A673 (cell line): ENCODE results near the gene TP53.

ENCODE experiments used
- EZH2 ChIP-seq: fragments of 200-600 bp; sonication (generic); IDR thresholded peaks from 2 replicates; pipeline ENCODE4 v1.6.1; 2017; ENCODE audit warnings: borderline replicate concordance, low read depth, mild to moderate bottlenecking, mixed read lengths, antibody characterized with exemption, low read length; ENCODE audit not compliant: poor library complexity, severe bottlenecking
- TF ChIP-seq, protein P1 (sequence below): fragments of 300-800, 200-600 bp; sonication (generic); conservative IDR thresholded peaks from 2 replicates; pipeline ENCODE4 v1.5.1; 2017; ENCODE audit warnings: low read depth, mild to moderate bottlenecking, antibody characterized with exemption, low read length, moderate library complexity, mixed read lengths

DNA sequence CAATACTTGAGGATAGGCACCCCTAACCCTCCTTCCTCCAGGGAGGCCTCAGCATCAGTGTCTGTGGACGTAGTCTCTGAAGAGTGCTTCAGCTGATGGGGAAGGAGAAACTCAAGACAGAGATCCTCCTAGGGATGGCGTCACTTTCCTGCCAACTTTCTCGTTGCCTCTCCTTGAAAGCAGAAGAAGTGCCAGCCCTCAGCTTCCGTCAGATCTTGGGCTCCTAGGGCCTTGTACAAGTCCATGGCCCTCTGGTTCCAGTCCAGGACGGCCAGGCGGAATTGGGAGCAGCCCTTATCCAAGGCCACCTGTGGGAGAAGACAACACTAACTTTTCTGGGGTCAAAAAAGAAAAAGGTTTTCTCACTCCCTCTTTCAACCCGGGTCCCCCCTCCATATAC lies 61.0 kb downstream of the TP53 start:
- TF ChIP-seq, protein P1, sequence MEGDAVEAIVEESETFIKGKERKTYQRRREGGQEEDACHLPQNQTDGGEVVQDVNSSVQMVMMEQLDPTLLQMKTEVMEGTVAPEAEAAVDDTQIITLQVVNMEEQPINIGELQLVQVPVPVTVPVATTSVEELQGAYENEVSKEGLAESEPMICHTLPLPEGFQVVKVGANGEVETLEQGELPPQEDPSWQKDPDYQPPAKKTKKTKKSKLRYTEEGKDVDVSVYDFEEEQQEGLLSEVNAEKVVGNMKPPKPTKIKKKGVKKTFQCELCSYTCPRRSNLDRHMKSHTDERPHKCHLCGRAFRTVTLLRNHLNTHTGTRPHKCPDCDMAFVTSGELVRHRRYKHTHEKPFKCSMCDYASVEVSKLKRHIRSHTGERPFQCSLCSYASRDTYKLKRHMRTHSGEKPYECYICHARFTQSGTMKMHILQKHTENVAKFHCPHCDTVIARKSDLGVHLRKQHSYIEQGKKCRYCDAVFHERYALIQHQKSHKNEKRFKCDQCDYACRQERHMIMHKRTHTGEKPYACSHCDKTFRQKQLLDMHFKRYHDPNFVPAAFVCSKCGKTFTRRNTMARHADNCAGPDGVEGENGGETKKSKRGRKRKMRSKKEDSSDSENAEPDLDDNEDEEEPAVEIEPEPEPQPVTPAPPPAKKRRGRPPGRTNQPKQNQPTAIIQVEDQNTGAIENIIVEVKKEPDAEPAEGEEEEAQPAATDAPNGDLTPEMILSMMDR, result no peak
- TF ChIP-seq EZH2, result no peak
